ENCODE data around the gene PLSCR1.
"Not testable (repeated sequence)": the region's sequence is repeated elsewhere in the genome, so short reads cannot be mapped to it uniquely, and the experiment has no call there.

The PLSCR1 gene

GRCh38 chr3:146547235-146547835 lies 2.9 kb upstream of the PLSCR1 start:
- DNase-seq = no peak

GRCh38 chr3:146546366-146546965 lies 2.1 kb upstream of the PLSCR1 start:
- DNase-seq = no peak

GRCh38 chr3:146544929-146545528 lies 622 bp upstream of the PLSCR1 start:
- no peak for DNase-seq

GRCh38 chr3:146543461-146544001 lies 876 bp downstream of the PLSCR1 start:
- no peak for DNase-seq

GRCh38 chr3:146542978-146543377 lies 1.4 kb downstream of the PLSCR1 start:
- no peak for DNase-seq

- no peak for DNase-seq
Measured at GRCh38 chr3:146542179-146542578, 2.2 kb downstream of the PLSCR1 start.

- no peak for DNase-seq
Measured at GRCh38 chr3:146540978-146541377, 3.4 kb downstream of the PLSCR1 start.

- no peak for DNase-seq
Measured at GRCh38 chr3:146540236-146540635, 4.2 kb downstream of the PLSCR1 start.

GRCh38 chr3:146539315-146539714 lies 5.1 kb downstream of the PLSCR1 start:
- DNase-seq = no peak

- no peak for DNase-seq
Measured at GRCh38 chr3:146537603-146538002, 6.8 kb downstream of the PLSCR1 start.

GRCh38 chr3:146536681-146537080 lies 7.7 kb downstream of the PLSCR1 start:
- no peak for DNase-seq

GRCh38 chr3:146532406-146532805 lies 12.0 kb downstream of the PLSCR1 start:
- no peak for DNase-seq

GRCh38 chr3:146530609-146531008 lies 13.8 kb downstream of the PLSCR1 start:
- DNase-seq = no peak

- DNase-seq = no peak
Measured at GRCh38 chr3:146529021-146529420, 15.4 kb downstream of the PLSCR1 start.

- DNase-seq = no peak
Measured at GRCh38 chr3:146524961-146525360, 19.4 kb downstream of the PLSCR1 start.

- no peak for DNase-seq
Measured at GRCh38 chr3:146523531-146523930, 20.9 kb downstream of the PLSCR1 start.

GRCh38 chr3:146522174-146523158 lies 21.9 kb downstream of the PLSCR1 start:
- DNase-seq = not testable (repeated sequence)

- no peak for DNase-seq
Measured at GRCh38 chr3:146521394-146521793, 23.0 kb downstream of the PLSCR1 start.

GRCh38 chr3:146519810-146520209 lies 24.6 kb downstream of the PLSCR1 start:
- DNase-seq = no peak

- no peak for DNase-seq
Measured at GRCh38 chr3:146517684-146518435, 26.5 kb downstream of the PLSCR1 start.

- DNase-seq = no peak
Measured at GRCh38 chr3:146513386-146514051, 30.9 kb downstream of the PLSCR1 start.
